Mesenchymal stem cell (in vitro differentiated cells and primary cell): ENCODE measurements around the gene SLC28A1.

Experiments
- DNase-seq: peaks from one replicate; pipeline ENCODE4 v3.0.0-alpha.2; 2013
- H2AFZ ChIP-seq: one replicate; pipeline ENCODE4 v1.6.1; 2013; ENCODE audit warnings: low read depth, mild to moderate bottlenecking, control low read depth, inconsistent platforms, low read length, moderate library complexity
- H2AK5ac ChIP-seq: 2 replicates; pipeline ENCODE4 v1.6.1; 2013; ENCODE audit warnings: low read length, moderate library complexity, mild to moderate bottlenecking, inconsistent platforms; ENCODE audit not compliant: severe bottlenecking
- H2BK120ac ChIP-seq: one replicate; pipeline ENCODE4 v1.6.1; 2013; ENCODE audit warnings: low read depth, mild to moderate bottlenecking, inconsistent platforms, low read length, moderate library complexity
- H2BK12ac ChIP-seq, 2 experiments: one replicate each; pipeline ENCODE4 v1.6.1; 2013; ENCODE audit warnings: inconsistent platforms in 2 of 2, low read length in 2 of 2, mild to moderate bottlenecking in 2 of 2, moderate library complexity in 2 of 2, control low read depth in 1 of 2
- H2BK15ac ChIP-seq: one replicate; pipeline ENCODE4 v1.6.1; 2013; ENCODE audit warnings: mild to moderate bottlenecking, low read depth, inconsistent platforms; ENCODE audit not compliant: poor library complexity, severe bottlenecking
- H2BK5ac ChIP-seq: 2 replicates; pipeline ENCODE4 v1.6.1; 2013; ENCODE audit warnings: low read depth, mild to moderate bottlenecking, low read length, control low read depth, inconsistent platforms; ENCODE audit not compliant: poor library complexity, severe bottlenecking
- H3K14ac ChIP-seq, 2 experiments: one replicate each; pipeline ENCODE4 v1.6.1; 2013; ENCODE audit warnings: inconsistent platforms in 2 of 2, low read length in 2 of 2, control low read depth in 1 of 2, mild to moderate bottlenecking in 1 of 2, moderate library complexity in 1 of 2
- H3K18ac ChIP-seq, 2 experiments: one replicate each; pipeline ENCODE4 v1.6.1; 2013; ENCODE audit warnings: inconsistent platforms in 2 of 2, low read length in 2 of 2, control low read depth in 1 of 2, low read depth in 1 of 2, mild to moderate bottlenecking in 1 of 2
- H3K23ac ChIP-seq, 2 experiments: one replicate each; pipeline ENCODE4 v1.6.1; 2013; ENCODE audit warnings: inconsistent platforms in 2 of 2, low read length in 2 of 2, mild to moderate bottlenecking in 2 of 2, moderate library complexity in 2 of 2, control low read depth in 1 of 2
- H3K27ac ChIP-seq: 2 replicates; pipeline ENCODE4 v1.5.1; 2013; ENCODE audit warnings: mild to moderate bottlenecking, moderate library complexity, low read length, control low read depth, inconsistent platforms; ENCODE audit not compliant: poor library complexity, severe bottlenecking
- H3K27me3 ChIP-seq, 2 experiments: 2 replicates each; pipeline versions ENCODE4 v1.6.1 to v1.7.0; 2013; ENCODE audit warnings: low read length in 2 of 2, mild to moderate bottlenecking in 2 of 2, moderate library complexity in 2 of 2, control low read depth in 1 of 2, inconsistent platforms in 1 of 2; ENCODE audit not compliant: control insufficient read depth in 1 of 2, insufficient read depth in 1 of 2
- H3K36me3 ChIP-seq, 2 experiments: 2 replicates each; pipeline versions ENCODE4 v1.6.1 to v1.7.0; 2013; ENCODE audit warnings: low read length in 2 of 2, control low read depth in 1 of 2, inconsistent platforms in 1 of 2, low read depth in 1 of 2, mild to moderate bottlenecking in 1 of 2; ENCODE audit not compliant: insufficient read depth in 2 of 2, control insufficient read depth in 1 of 2
- H3K4ac ChIP-seq, 2 experiments: one replicate each; pipeline ENCODE4 v1.6.1; 2013; ENCODE audit warnings: inconsistent platforms in 2 of 2, low read length in 2 of 2, mild to moderate bottlenecking in 2 of 2, moderate library complexity in 2 of 2, control low read depth in 1 of 2, low read depth in 1 of 2
- H3K4me1 ChIP-seq: 2 replicates; pipeline ENCODE4 v1.6.1; 2013; ENCODE audit warnings: low read depth, low read length, control low read depth; ENCODE audit not compliant: control insufficient read depth, insufficient read depth
- H3K4me2 ChIP-seq: 2 replicates; pipeline ENCODE4 v1.6.1; 2013; ENCODE audit warnings: low read length, mild to moderate bottlenecking, inconsistent platforms; ENCODE audit not compliant: poor library complexity, severe bottlenecking
- H3K4me3 ChIP-seq, 2 experiments: 2 replicates each; pipeline versions ENCODE4 v1.5.1 to v1.7.0; 2013; ENCODE audit warnings: low read length in 2 of 2, mild to moderate bottlenecking in 2 of 2, control low read depth in 1 of 2, low read depth in 1 of 2; ENCODE audit not compliant: insufficient read depth in 1 of 2
- H3K79me1 ChIP-seq: replicated peaks from 2 replicates; pipeline ENCODE4 v1.6.1; 2013; ENCODE audit warnings: mild to moderate bottlenecking, control low read depth, low read length, inconsistent platforms; ENCODE audit not compliant: poor library complexity, severe bottlenecking
- H3K9ac ChIP-seq: 2 replicates; pipeline ENCODE4 v1.7.0; 2013; ENCODE audit warnings: mild to moderate bottlenecking, low read length, moderate library complexity
- H3K9me3 ChIP-seq: 2 replicates; pipeline ENCODE4 v1.7.0; 2013; ENCODE audit warnings: mild to moderate bottlenecking, low read length; ENCODE audit not compliant: control insufficient read depth
- H4K8ac ChIP-seq: one replicate; pipeline ENCODE4 v1.6.1; 2013; ENCODE audit warnings: inconsistent platforms, mild to moderate bottlenecking, low read length, moderate library complexity
- H4K91ac ChIP-seq: one replicate; pipeline ENCODE4 v1.6.1; 2013; ENCODE audit warnings: mild to moderate bottlenecking, low read length, inconsistent platforms
- WGBS: methylation state at CpG from one replicate; pipeline ENCODE4 v1.1.7; 2013; ENCODE audit warnings: mixed read lengths; 5-methylcytosine and 5-hydroxymethylcytosine counted together

SLC28A1 gene

GRCh38 chr15:84953726-84954125, 69.3 kb downstream of the SLC28A1 start:
- Histone ChIP-seq H3K4ac (no peak overlapping the region), H3K9me3 (no peaks in the 10 kb centered on the region), H3K4me2 (no peak overlapping the region), H3K4me3 (no peak overlapping the region), H2AFZ (no peak overlapping the region), H3K4me1 (peaks cover 2% of the 10 kb centered on the region), H3K27me3 (no peaks in the 10 kb centered on the region), H3K27ac (no peak overlapping the region), H2AK5ac (no peak overlapping the region), H2BK120ac (no peak overlapping the region), H3K14ac (no peak overlapping the region), H2BK5ac (no peak overlapping the region), H3K9ac (no peak overlapping the region), H4K91ac (no peak overlapping the region), H2BK12ac (peak overlapping the region in 1 of 2 experiments; percentile 71), H3K18ac (no peak overlapping the region), H2BK15ac (no peak overlapping the region), H3K79me1 (no peaks in the 10 kb centered on the region), H3K23ac (no peak overlapping the region), H3K36me3 (no peaks in the 10 kb centered on the region), H4K8ac (no peak overlapping the region)
- DNase-seq: no peak
- 100% methylated on average over 1 of the region's 1 CpG for whole genome bisulfite sequencing

GRCh38 chr15:84955089-84955848, 70.8 kb downstream of the SLC28A1 start:
- H2BK15ac ChIP-seq: peak overlapping the region; percentile 75
- peak overlapping the region in 1 of 2 experiments; percentile 29 for H3K4ac ChIP-seq
- 44% methylated on average over 14 of the region's 15 CpGs for WGBS
- no peaks in the 10 kb centered on the region for H3K9me3 ChIP-seq
- H2AK5ac ChIP-seq: no peak overlapping the region
- peak overlapping the region; percentile 82 for H3K4me2 ChIP-seq
- no peaks in the 10 kb centered on the region for H3K79me1 ChIP-seq
- no peak overlapping the region for H3K27ac ChIP-seq
- peak; percentile 81 for DNase-seq
- H3K23ac ChIP-seq: no peak overlapping the region
- peaks cover 2% of the 10 kb centered on the region for H3K4me1 ChIP-seq
- H3K18ac ChIP-seq: peak overlapping the region; percentile 16 to 78
- peak overlapping the region; percentile 71 for H4K91ac ChIP-seq
- peak overlapping the region; percentile 67 for H2AFZ ChIP-seq
- H3K27me3 ChIP-seq: no peaks in the 10 kb centered on the region
- no peak overlapping the region for H3K14ac ChIP-seq
- H4K8ac ChIP-seq: peak overlapping the region; percentile 45
- H3K4me3 ChIP-seq: peak overlapping the region; percentile 11 to 69
- H2BK120ac ChIP-seq: peak overlapping the region; percentile 82
- H2BK12ac ChIP-seq: peak overlapping the region in 1 of 2 experiments; percentile 75
- H2BK5ac ChIP-seq: no peak overlapping the region
- H3K9ac ChIP-seq: peak overlapping the region; percentile 74
- H3K36me3 ChIP-seq: no peaks in the 10 kb centered on the region

GRCh38 chr15:84956199-84956598, 71.7 kb downstream of the SLC28A1 start:
- no peak overlapping the region for H3K23ac ChIP-seq
- H2BK120ac ChIP-seq: no peak overlapping the region
- H4K8ac ChIP-seq: no peak overlapping the region
- H2AK5ac ChIP-seq: no peak overlapping the region
- H2AFZ ChIP-seq: no peak overlapping the region
- H3K4me2 ChIP-seq: no peak overlapping the region
- H2BK5ac ChIP-seq: no peak overlapping the region
- H3K79me1 ChIP-seq: no peaks in the 10 kb centered on the region
- H3K9ac ChIP-seq: no peak overlapping the region
- no peak for DNase-seq
- WGBS: 100% methylated on average over 2 of the region's 2 CpGs
- H3K4ac ChIP-seq: no peak overlapping the region
- no peak overlapping the region for H2BK12ac ChIP-seq
- peaks cover 4% of the 10 kb centered on the region for H3K4me1 ChIP-seq
- no peak overlapping the region for H4K91ac ChIP-seq
- H3K18ac ChIP-seq: no peak overlapping the region
- H3K27ac ChIP-seq: no peak overlapping the region
- H2BK15ac ChIP-seq: no peak overlapping the region
- no peaks in the 10 kb centered on the region for H3K36me3 ChIP-seq
- no peaks in the 10 kb centered on the region for H3K27me3 ChIP-seq
- no peak overlapping the region for H3K4me3 ChIP-seq
- H3K9me3 ChIP-seq: no peaks in the 10 kb centered on the region
- H3K14ac ChIP-seq: no peak overlapping the region

- Histone ChIP-seq H3K9ac (no peak overlapping the region), H3K4me1 (peaks cover 3% of the 10 kb centered on the region), H3K27me3 (no peaks in the 10 kb centered on the region), H3K14ac (no peak overlapping the region), H4K8ac (no peak overlapping the region), H4K91ac (no peak overlapping the region), H3K18ac (no peak overlapping the region), H2BK12ac (no peak overlapping the region), H3K36me3 (no peaks in the 10 kb centered on the region), H2AFZ (no peak overlapping the region), H2BK120ac (no peak overlapping the region), H3K23ac (no peak overlapping the region), H3K4me2 (no peak overlapping the region), H2BK5ac (no peak overlapping the region), H2AK5ac (no peak overlapping the region), H2BK15ac (no peak overlapping the region), H3K9me3 (peaks cover 13% of the 10 kb centered on the region), H3K4me3 (no peak overlapping the region), H3K27ac (no peak overlapping the region), H3K4ac (no peak overlapping the region), H3K79me1 (no peaks in the 10 kb centered on the region)
- 79% methylated on average over 13 of the region's 13 CpGs for WGBS
- no peak for DNase-seq
Measured at GRCh38 chr15:84960391-84961113, 76.1 kb downstream of the SLC28A1 start.
